SKM-1 (cell line): ENCODE measurements around the gene VAC14.

Experiments used
- DNase-seq: peaks from one replicate; lab custom pipeline; 2025; ENCODE audit not compliant: unreplicated experiment; lab: John Stamatoyannopoulos, UW

Gene VAC14

DNA sequence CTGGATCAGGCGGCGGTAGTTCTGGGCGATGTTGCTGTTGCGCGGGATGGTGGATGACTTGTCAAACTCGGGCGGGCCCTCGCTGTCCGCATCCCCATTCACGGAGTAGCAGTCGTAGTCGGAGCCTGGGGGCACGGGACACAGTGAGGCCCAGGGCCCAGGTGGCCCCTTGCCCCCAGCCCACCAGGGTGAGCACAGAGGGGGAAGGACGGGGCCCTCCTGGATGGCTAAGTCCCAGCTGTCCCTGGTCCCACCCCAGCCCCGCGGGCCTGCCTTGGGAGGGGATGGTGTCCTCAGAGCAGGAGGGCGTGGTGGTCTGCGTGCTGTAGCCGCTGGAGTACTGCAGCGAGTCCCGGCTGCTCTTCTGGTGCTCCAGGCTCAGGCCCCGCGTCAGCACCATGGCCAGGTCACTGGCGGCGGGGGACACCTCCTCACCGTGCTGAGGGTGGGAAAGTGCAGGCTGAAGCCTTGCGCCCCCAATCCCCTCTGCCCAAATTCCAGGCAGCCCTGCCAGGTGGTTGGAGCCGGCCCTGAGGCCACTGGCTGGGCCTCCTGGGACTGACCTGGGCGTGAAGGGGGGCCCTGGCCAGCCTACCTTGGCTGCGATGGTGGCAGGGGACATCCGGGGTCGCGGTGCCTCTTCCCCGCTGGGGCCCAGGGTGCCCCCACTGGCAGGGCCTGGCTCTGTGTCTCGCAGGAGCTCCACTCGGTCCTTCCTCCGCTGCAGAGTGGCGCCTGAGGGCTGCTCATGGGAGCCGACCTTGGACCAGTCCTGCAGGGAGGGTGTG lies 136.4 kb downstream of the VAC14 start:
- DNase-seq: no peak

DNA sequence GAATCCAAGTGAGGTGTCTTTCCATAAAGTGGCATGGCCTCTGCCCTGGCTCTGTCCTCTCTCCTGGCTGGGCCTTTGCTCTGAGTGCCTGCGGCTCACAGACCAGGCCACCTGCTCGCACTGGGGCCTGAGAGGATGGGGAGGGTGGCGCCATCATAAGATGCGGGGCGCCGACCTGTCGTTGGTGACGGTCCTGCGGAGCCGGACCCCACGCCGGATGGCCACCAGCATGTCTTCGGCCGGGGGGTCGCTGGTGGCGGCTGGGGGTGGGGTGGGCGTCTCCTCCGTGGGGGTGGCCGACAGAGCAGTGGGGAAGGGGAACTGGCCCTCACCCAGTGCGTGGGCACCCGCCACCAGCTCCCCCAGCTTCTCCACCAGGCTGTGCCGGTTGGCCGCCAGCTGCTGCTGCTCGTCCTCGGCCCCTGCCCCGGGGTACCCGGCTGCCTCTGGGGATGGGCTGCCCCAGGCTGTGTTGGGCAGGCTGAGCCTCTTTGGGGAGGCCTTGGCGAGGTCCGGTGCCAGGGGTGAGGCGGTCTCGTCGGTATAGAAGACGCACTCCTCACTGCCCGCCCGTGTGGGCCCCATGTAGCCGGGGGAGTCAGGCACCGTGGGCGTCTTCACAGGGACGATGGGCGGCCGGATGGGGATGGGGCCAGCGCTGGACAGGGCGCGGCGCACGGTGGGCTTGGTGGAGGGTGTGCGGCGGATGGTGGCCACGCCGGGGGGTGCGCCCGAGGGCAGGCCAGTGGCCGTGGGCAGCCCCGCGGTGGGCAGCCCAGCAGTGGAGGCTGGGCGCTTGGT lies 137.2 kb downstream of the VAC14 start:
- no peak for DNase-seq

DNA sequence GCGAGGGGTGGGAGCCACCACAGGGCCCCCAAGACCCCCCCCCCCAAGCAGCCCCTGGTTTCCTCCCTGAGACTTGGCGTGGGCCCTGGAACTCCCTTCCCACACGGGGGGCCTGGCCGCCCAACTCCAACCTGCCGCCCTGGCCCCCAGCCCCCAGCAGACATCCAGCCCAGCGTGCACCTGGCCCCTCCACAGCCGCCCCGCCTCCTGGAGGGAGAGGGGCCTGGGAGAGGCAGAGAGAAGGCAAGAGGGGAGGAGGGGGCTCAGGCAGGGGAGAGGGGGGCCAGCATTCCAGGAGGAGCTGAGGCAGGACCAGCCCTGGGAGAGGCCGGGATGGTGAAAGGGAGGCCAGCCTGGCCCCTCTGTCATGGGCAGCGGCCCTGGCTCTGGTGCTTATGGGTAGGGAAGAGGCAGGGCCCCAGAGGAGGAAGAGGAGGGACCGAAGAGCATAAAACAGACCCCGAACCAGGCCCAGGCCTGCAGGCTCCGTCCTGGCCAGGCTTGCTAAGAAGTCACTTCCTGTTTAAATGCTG lies 137.9 kb downstream of the VAC14 start:
- DNase-seq: no peak

DNA sequence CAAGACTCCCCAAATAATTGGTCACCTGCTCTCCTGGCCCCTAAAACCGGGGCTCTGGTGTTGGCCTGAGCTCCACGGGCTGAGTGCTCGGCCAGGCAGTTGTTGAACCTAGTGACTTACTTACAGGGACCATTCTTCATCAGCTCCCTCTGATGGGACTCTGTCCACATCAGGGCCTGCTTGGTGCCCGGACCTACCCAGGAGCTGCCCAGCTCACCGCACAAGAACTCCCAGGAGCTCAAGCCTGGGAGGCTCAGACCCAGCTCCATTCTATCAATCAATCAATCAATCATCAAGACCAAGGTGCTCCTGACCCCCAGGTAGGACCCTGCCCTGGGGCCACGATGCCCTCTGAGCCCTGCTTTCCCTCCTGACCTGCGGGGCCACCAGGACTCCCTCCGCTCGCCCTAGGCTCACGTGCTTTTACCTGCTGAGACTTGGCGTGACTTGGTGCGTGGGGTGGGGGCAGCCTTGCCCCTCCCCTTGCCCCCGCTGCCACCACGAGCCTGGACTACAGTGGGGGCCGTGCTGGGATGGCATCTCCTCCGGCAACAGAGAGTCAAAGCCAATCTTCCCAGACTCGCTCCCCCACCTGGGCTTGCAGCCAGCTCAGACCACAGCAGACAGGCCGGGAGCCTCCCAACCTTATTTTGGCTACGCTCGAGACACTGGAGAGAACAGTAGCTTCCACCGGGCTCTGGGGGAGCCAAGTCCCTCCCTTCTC lies 138.9 kb downstream of the VAC14 start:
- DNase-seq: no peak

DNA sequence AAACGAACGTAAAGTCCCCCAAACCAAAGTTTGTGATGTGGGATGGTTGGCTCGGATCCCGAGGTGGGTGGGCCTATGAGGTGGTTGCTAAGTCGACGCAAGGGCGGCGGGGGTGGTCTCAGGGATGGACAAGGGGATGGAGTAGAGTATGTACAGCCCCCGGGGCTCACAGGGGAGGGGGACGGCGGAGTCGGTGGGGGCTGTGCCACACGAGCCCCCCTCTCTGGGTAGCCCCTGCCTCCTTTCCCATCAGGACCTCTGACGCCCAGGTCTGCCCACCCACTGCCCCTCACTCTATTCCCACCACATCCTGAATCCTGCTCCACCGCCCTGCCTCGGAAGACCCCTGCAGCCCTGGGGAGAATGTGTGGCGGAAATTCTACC lies 139.4 kb downstream of the VAC14 start:
- DNase-seq: no peak

DNA sequence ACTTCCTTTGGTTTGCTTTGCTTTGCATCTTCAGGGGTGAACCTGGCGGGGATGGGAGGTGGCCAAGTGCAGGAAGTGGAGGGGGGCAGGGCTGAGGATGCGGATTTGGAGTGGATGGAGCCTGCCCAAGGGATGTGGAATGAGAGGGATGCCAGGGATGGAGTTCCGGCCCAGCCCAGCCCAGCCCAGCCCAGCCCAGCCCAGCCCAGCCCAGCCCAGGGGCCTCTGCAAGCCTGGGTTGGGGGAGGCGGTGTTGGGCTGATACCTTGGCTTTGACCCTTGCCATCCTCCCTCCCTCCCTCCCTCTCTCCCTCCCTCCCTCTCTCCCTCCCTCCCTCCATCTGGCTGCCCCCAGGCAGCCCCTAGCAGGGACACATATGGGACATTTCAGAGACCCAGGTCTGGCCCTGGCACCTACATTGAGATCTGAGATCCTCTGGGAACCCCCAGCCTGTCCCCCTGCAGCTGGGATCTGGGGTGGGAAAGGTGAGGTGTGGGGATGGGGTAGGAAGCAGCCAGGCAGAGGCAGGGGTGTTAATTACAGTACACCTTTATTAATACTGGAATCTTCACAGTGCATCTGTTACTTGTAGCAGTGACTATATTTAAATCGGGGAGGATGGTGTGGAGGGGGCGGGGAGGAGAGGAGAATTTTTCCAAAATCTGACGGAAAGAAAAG lies 140.1 kb downstream of the VAC14 start:
- DNase-seq: no peak

DNA sequence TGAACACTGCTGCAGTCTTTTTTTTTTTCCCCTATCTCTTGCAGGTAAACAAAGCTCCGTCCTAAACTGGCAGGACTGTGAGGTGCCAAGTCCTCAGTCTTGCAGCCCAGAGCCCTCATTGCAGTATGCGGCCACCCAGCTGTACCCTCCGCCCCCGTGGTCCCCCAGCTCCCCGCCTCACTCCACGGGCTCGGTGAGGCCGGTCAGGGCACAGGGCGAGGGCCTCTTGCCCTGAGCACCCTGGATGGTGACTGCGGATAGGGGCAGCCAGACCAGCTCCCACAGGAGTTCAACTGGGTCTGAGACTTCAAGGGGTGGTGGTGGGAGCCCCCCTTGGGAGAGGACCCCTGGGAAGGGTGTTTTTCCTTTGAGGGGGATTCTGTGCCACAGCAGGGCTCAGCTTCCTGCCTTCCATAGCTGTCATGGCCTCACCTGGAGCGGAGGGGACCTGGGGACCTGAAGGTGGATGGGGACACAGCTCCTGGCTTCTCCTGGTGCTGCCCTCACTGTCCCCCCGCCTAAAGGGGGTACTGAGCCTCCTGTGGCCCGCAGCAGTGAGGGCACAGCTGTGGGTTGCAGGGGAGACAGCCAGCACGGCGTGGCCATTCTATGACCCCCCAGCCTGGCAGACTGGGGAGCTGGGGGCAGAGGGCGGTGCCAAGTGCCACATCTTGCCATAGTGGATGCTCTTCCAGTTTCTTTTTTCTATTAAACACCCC lies 140.8 kb downstream of the VAC14 start:
- no peak for DNase-seq

DNA sequence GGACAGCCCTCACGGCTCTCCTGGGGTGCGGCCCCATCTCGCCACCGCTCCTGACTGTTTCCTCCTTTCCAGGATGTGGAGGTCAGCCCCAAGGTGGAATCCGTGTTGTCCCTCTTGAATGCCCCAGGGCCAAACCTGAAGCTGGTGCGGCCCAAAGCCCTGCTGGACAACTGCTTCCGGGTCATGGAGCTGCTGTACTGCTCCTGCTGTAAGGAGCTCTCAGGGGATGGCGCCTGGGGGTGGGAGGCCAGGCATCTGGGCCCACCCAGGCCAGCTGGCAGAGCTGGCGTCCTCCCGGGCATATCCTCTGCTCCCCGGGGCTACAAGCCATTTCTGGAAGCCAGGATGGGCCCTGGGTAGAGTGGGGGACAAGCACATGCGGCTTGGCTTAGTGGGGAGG lies 141.4 kb downstream of the VAC14 start:
- DNase-seq: no peak

DNA sequence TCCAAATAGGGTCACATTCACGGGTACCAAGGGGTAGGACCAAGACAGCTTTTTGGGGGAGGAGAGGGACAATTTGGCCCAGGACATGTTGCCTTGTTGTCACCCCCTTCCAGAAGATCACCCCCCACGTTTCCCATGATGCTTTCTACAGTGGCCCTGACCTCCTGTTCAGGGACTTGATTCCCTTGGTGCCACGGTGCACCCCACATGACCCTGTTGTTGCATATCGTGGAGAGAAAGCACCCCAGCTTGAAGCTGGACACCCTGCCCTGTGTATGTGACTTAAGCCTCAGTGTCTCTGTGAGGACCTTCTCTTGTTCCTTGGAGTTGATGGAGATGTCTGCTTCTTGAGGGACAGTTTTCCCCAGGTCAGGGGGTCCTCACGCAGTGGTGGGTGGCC lies 142.0 kb downstream of the VAC14 start:
- no peak for DNase-seq

DNA sequence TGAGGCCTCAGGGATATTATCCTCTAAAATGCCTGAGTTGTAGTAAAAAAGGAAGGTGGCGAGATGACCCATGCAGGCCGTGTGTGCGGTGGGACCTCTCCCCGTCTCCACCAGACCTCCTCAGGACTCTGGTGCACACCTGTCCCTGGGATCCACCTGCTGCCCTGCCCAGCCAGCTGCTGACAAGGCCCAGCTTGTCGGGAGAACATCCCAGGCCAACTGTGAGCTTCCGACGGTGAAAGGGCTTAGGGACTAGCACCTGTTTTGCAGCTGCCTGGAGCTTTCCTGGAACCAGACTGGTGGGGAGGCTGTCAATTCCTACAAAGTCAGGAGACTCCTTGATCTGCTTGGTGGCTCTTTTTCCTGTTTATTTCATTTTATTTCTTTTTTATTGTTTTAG lies 143.0 kb downstream of the VAC14 start:
- DNase-seq: no peak

DNA sequence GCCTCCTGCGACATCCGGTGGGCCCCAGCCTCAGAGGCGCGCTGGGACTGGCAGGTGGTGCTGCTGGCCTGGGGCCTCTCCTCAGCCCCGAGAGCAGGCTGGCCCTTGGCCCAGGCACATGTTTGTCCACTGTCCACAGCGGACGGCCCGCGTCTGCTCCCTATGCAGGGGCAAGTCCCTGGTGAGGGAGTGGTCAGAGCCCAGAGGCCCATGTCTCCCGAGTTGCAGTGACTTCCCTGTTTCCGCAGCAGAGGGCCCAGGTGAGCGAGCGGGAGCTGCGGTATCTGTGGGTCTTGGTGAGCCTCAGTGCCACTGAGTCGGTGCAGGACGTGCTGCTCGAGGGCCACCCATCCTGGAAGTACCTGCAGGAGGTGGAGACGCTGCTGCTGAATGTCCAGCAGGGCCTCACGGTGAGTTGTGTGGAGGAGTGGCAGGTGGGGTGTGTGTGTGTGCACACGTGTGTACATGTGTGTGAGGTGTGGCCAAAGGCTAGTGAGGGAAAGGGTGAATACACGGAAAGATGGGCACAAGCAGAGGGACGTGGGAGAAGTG lies 144.2 kb downstream of the VAC14 start:
- no peak for DNase-seq

DNA sequence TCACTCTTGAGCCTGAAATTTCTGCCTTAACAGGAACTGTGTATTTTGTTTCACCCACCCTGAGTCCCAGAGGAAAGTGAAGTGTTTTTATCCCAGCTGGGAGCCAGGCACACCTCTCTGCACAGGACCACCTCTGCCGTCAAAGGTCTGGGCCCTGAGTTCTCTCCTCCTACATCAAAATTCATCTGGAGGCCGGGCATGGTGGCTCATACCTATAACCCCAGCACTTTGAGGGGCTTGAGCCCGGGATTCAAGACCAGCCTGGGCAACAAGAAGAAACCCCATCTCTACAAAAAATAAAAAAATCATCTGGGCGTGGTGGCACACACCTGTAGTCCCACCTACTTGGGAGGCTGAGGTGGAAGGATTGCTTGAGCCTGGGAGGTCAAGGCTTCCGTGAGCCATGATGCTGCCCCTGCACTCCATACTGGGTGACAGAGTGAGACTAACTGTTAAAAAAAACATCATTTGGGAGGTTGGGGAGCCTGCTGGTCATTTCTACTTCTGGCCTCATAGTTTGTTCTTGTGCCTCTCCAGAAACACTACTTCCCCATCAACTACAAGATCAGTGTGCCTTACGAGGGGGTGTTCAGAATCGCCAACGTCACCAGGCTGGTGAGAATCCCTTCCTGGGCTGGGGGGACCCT lies 144.8 kb downstream of the VAC14 start:
- DNase-seq: no peak

DNA sequence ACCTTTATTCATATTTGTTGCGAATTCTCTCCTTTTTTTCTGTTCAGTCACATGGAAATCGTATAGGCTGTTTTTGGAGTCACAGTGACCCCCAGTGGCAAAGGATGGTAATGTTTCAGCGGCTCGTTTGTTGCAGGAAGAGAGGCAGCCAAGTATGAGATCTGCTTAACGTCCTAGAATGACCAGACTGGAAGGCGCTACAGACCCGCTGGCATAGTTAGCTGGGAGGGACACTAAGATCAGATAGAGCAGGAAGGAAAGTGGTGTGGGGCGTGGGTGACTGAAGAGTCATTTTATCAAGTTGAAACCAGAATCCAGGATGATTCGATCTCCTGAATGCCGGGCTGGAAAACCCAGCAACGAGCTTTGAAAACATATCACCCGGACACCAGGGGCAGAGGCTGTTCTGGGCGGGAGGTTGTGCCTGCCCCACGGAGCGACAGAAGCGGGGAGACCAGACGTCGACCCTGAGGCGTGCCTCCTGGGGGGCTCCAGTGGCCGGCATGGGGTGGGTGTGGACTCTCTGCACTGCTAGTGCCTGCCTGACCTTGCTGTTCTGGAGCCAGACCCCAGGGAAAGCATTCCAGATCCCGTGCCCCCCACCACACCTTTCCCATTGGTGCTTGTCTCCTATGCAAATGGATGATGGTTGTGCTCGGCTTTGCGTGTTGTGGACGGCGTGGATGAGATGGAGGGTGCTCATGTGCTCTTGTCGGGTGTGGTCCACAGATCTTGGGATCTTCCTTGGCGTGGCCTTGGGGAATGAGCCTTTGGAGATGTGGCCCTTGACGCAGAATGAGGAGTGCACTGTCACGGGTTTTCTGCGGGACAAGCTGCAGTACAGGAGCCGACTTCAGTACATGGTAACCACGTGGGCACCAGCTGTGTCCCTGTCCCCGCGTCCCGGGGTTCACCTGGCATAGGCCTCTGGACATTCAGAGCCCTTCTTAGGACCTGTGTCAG lies 146.9 kb downstream of the VAC14 start:
- DNase-seq: peak; percentile 26

DNA sequence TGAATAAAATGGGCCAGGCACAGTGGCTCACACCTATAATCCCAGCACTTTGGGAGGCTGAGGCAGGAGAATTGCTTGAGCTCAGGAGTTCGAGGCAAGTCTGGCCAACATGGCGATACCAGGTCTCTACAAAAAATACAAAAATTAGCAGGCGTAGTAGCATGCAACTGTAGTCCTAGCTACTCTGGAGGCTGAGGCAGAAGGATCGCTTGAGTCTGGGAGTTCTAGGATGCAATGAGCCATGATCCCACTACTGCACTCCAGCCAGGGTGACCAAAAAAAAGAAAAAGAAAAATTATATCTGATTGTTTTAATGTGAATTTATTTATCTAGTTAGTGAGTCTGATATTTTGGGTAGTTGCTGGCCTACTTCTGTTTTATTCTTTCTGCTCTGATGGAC lies 147.6 kb downstream of the VAC14 start:
- no peak for DNase-seq

DNA sequence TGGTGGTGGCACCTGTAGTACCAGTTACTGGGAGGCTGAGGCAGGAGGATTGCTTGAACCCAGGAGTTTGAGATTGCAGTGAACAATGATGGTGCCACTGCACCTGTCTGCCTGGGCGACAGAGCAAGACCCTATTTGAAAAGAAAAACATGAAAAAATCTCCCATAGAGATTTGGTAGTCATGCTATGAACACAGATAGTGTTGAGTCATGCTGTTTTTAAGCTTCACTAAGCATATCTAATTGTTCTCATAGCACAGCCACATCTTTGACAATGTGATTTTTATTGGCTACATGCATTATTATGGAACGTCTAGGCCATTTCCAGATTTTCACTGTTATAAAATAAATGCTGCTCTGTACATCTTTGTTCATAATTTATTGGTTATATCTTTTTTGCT lies 148.6 kb downstream of the VAC14 start:
- no peak for DNase-seq

DNA sequence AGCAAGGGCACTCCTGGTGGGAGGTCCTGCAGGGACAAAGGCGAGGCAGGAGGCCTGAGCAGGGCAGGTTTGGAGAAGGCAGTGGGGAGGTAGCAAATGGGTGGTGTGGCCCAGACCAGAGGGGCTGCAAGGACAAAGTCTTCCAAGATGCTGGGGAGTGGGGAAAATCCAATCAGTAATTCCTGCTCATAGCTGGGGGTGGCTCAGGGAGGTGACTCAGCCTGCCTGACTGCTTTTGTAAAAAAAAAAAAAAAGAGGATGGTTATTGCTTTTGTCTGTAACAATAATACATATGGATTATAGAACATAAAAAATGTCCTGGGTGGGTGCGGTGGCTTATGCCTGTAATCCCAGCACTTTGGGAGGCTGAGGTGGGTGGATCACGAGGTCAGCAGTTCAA lies 149.4 kb downstream of the VAC14 start:
- no peak for DNase-seq

DNA sequence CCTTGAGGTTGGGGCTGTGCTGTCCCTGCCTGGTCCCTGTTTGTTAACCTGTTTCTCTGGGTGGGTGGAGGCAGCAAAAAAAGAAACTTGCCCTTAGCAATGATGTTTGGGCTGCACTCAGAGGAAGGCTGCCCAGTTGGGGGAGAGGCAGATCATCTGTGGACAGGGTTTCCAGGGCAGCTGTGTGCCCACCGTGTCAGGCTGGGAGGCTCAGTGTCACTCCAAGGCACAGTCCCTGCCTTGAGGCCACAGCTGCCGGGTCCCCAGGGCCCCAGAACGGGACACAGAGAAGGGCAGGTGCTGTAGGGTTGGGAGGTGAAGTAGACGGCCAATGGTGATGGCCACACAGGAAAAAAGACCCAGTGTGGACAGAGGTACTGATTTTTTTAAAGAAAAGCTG lies 150.7 kb downstream of the VAC14 start:
- DNase-seq: no peak

DNA sequence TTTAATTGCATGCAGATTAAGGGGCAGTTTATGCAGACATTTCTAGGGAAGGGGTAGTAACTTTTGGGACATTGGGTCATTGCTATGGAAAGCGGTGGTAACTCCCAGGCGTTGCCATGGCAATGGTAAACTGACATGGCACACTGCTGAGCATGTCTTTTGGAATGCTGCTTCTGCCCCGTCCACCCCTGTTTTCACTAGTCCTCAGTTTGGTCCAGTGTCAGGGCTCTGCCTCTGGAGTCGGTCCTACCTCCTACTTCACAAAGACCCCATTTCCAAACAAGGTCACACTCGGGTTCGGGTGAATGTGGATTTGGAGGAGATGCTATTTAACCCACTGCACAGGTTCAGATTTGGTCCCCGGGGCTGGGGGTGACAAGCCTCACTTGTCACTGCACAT lies 151.7 kb downstream of the VAC14 start:
- DNase-seq: no peak

DNA sequence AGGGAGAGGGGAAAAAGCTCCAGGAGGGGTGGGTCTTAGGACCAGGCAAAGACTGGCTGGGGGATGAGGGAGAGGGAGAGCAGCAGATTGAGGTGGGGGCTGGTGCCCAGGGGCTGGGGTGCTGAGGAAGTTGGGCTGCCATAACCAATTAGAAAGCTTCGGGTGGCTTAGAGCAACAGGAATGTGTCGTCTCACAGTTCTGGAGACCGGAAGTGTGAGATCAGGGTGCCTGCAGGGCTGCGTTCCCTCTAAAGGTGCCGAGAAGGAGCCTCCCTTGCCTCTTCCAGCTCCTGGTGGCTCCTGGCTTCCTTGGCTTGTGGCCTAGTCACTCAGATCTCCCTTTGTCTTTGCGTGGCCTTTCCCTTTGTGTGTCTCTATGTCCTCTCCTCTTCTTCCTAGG lies 152.4 kb downstream of the VAC14 start:
- no peak for DNase-seq
